Astrocyte (in vitro differentiated cells and primary cell): ENCODE results near the gene SMAP2.

Experiments used
- EZH2 ChIP-seq: IDR thresholded peaks from 2 replicates; pipeline ENCODE4 v1.6.1; 2012; ENCODE audit warnings: mild to moderate bottlenecking, low read length, inconsistent platforms; ENCODE audit not compliant: insufficient read depth
- TF ChIP-seq, protein P1 (sequence below): IDR thresholded peaks from 2 replicates; pipeline ENCODE4 v1.5.1; 2011; ENCODE audit warnings: low read depth, mild to moderate bottlenecking, inconsistent platforms, low read length, moderate library complexity; ENCODE audit not compliant: insufficient read depth

DNA sequence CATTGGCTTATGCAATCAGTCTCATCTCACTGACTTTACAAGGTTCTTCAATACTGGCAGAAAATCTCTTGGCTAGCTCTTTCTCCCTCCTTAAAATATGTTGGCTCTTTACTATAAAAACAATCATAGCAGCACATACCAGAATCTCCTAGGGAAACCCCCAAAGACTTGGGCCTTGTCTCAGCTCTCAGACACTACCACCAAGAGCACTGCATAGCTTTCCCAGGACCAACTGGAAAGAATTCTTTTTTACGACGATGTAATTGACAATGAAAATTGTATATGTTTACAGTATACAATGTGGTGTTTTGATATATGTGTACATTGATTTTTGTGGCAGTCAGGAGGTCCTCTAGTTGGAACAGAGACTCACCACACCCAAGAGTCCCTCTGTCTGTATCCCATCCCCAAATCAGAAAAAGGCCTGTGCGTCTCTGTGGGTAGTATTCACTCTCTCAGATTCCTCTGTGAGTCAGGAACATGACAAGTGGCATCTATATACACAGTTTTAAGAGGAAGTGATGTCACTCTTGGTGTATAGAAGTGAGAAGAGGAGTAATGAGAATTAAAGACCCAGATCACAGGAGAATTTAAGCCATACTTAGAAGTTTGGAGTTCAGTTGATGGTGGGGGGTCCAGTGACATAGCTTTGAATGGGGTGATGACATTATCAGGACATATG lies 21.1 kb downstream of the SMAP2 start:
- TF ChIP-seq, protein P1, sequence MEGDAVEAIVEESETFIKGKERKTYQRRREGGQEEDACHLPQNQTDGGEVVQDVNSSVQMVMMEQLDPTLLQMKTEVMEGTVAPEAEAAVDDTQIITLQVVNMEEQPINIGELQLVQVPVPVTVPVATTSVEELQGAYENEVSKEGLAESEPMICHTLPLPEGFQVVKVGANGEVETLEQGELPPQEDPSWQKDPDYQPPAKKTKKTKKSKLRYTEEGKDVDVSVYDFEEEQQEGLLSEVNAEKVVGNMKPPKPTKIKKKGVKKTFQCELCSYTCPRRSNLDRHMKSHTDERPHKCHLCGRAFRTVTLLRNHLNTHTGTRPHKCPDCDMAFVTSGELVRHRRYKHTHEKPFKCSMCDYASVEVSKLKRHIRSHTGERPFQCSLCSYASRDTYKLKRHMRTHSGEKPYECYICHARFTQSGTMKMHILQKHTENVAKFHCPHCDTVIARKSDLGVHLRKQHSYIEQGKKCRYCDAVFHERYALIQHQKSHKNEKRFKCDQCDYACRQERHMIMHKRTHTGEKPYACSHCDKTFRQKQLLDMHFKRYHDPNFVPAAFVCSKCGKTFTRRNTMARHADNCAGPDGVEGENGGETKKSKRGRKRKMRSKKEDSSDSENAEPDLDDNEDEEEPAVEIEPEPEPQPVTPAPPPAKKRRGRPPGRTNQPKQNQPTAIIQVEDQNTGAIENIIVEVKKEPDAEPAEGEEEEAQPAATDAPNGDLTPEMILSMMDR: no peak
- TF ChIP-seq EZH2: no peak
